HCT116 (cell line): ENCODE measurements around the gene PLCH2. TPM values are rescaled to one million over a fixed set of nuclear protein-coding genes. Genes with fewer than 3 reads are reported as not detected.

Source experiments
- ATAC-seq: fragments of 200-7000 bp; cut with Tn5 transposase; 2 replicates; pipeline ENCODE4 v1.9.1; 2020; ENCODE audit warnings: mild to moderate bottlenecking, moderate library complexity
- BruUV-seq: library from RNA; stranded (reverse); fragments of 400-500 nt; replicated peaks from 2 replicates; lab custom pipeline; 2021; lab: Mats Ljungman, UMichigan
- CTCF ChIA-PET: fragments of 300-600 bp; sonication (Branson Sonifier 250); formaldehyde crosslinking; loops from one replicate; lab custom pipeline; 2021; ENCODE audit warnings: antibody characterized with exemption; lab: Charles Lee
- POLR2A ChIA-PET: fragments of 300-600, 350-600 bp; sonication (Branson Sonifier 250); formaldehyde crosslinking; loops from one replicate; lab custom pipeline; 2021; ENCODE audit warnings: antibody characterized with exemption; lab: Charles Lee
- RAD21 ChIA-PET, 2 experiments: fragments of 300-600 bp; sonication (Branson Sonifier 250); formaldehyde crosslinking; loops; one replicate each; lab custom pipeline; 2023; ENCODE audit warnings: low total read pairs in 2 of 2; ENCODE audit not compliant: uncharacterized antibody in 2 of 2, unreplicated experiment in 2 of 2, low non-redundant PET in 1 of 2; lab: Charles Lee
- DNase-seq: peaks from one replicate; pipeline ENCODE4 v3.0.0-alpha.2; 2010; ENCODE audit warnings: low read depth, low spot score
- H2AFZ ChIP-seq: fragments of 200-600 bp; shearing (Covaris generic), sonication (generic); 2 replicates; pipeline ENCODE4 v1.6.1; 2017; ENCODE audit warnings: low read depth, mixed run types, mixed read lengths, antibody characterized with exemption, low read length; ENCODE audit not compliant: poor library complexity, severe bottlenecking
- H3K27ac ChIP-seq: 2 replicates; pipeline ENCODE4 v1.5.1; 2012; ENCODE audit warnings: low read depth, low read length
- H3K27me3 ChIP-seq: fragments of 200-600 bp; sonication (generic); 2 replicates; pipeline ENCODE4 v1.6.1; 2016; ENCODE audit warnings: mixed run types, low read length, mixed read lengths; ENCODE audit not compliant: insufficient read depth
- H3K36me3 ChIP-seq, 2 experiments: fragments of 200-500 bp in 1 of 2; fragments of 200-600 bp in 1 of 2; sonication (Bioruptor generic) in 1 of 2; sonication (generic) in 1 of 2; 2 replicates each; pipeline versions ENCODE4 v1.5.1 to v1.6.1; 2014 to 2016; ENCODE audit warnings: low read length in 2 of 2, inconsistent platforms in 1 of 2, mixed read lengths in 1 of 2, mixed run types in 1 of 2; ENCODE audit not compliant: insufficient read depth in 2 of 2, control insufficient read depth in 1 of 2
- H3K4me1 ChIP-seq, 2 experiments: fragments of 200-600 bp in 1 of 2; sonication (generic) in 1 of 2; 2 replicates each; pipeline versions ENCODE4 v1.5.1 to v1.6.1; 2012 to 2017; ENCODE audit warnings: low read length in 2 of 2, inconsistent platforms in 1 of 2, mild to moderate bottlenecking in 1 of 2, mixed read lengths in 1 of 2, mixed run types in 1 of 2, moderate library complexity in 1 of 2; ENCODE audit not compliant: insufficient read depth in 2 of 2, control insufficient read depth in 1 of 2
- H3K4me2 ChIP-seq: fragments of 200-600 bp; sonication (generic); 2 replicates; pipeline ENCODE4 v1.6.1; 2017; ENCODE audit warnings: mixed run types, low read length, mixed read lengths
- H3K4me3 ChIP-seq, 2 experiments: fragments of 200-600 bp in 1 of 2; sonication (generic) in 1 of 2; replicated peaks in 1 of 2; 2 replicates each; pipeline ENCODE4 v1.5.1; 2011 to 2016; ENCODE audit warnings: low read length in 2 of 2, control low read depth in 1 of 2, low read depth in 1 of 2, mild to moderate bottlenecking in 1 of 2, mixed read lengths in 1 of 2, mixed run types in 1 of 2
- H3K79me2 ChIP-seq: fragments of 200-600 bp; sonication (generic); 2 replicates; pipeline ENCODE4 v1.6.1; 2017; ENCODE audit warnings: mild to moderate bottlenecking, mixed run types, low read length, moderate library complexity, mixed read lengths; ENCODE audit not compliant: insufficient read depth
- H3K9ac ChIP-seq: fragments of 200-600 bp; sonication (generic); 2 replicates; pipeline ENCODE4 v1.6.1; 2016; ENCODE audit warnings: low read length, mixed read lengths
- H3K9me2 ChIP-seq: fragments of 200-600 bp; sonication (generic), shearing (Covaris generic); 2 replicates; pipeline ENCODE4 v1.6.1; 2017; ENCODE audit warnings: mixed run types, mild to moderate bottlenecking, moderate library complexity; ENCODE audit not compliant: insufficient read depth
- H3K9me3 ChIP-seq, 2 experiments: fragments of 200-500 bp in 1 of 2; fragments of 200-600 bp in 1 of 2; sonication (Bioruptor generic) in 1 of 2; sonication (generic) in 1 of 2; 2 replicates each; pipeline ENCODE4 v1.6.1; 2014 to 2017; ENCODE audit warnings: low read length in 2 of 2, mixed read lengths in 2 of 2, inconsistent platforms in 1 of 2, low read depth in 1 of 2, mild to moderate bottlenecking in 1 of 2, mixed run types in 1 of 2, moderate library complexity in 1 of 2; ENCODE audit not compliant: control insufficient read depth in 1 of 2, insufficient read depth in 1 of 2
- H4K20me1 ChIP-seq: fragments of 200-600 bp; sonication (generic), shearing (Covaris generic); 2 replicates; pipeline ENCODE4 v1.6.1; 2017; ENCODE audit warnings: mixed run types, mild to moderate bottlenecking, moderate library complexity; ENCODE audit not compliant: insufficient read depth
- CBX3 ChIP-seq: IDR thresholded peaks from 2 replicates; pipeline ENCODE4 v1.6.1; 2012; ENCODE audit warnings: low read depth
- CEBPB ChIP-seq: IDR thresholded peaks from 2 replicates; pipeline ENCODE4 v1.6.1; 2012; ENCODE audit warnings: low read depth
- CTCF ChIP-seq, 3 experiments: fragments of 200-600 bp in 1 of 3; sonication (generic) in 1 of 3; IDR thresholded peaks in 2 of 3; conservative IDR thresholded peaks in 1 of 3; 2 replicates each; pipeline ENCODE4 v1.5.1; 2012 to 2017; ENCODE audit warnings: low read depth in 2 of 3, low read length in 2 of 3, antibody characterized with exemption in 1 of 3, borderline replicate concordance in 1 of 3, control low read depth in 1 of 3, mild to moderate bottlenecking in 1 of 3, mixed read lengths in 1 of 3, mixed run types in 1 of 3, moderate library complexity in 1 of 3; ENCODE audit not compliant: insufficient read depth in 1 of 3
- EGR1 ChIP-seq: IDR thresholded peaks from 2 replicates; pipeline ENCODE4 v1.6.1; 2012; ENCODE audit warnings: low read depth
- EZH2 ChIP-seq: fragments of 200-600 bp; sonication (generic); IDR thresholded peaks from 2 replicates; pipeline ENCODE4 v1.6.1; 2017; ENCODE audit warnings: antibody characterized with exemption, mixed run types
- EZH2phosphoT487 ChIP-seq: fragments of 200-600 bp; IDR thresholded peaks from 2 replicates; pipeline ENCODE4 v1.6.1; 2018; ENCODE audit warnings: antibody characterized with exemption, borderline replicate concordance
- FOSL1 ChIP-seq: IDR thresholded peaks from 2 replicates; pipeline ENCODE4 v1.6.1; 2012; ENCODE audit warnings: low read depth
- POLR2A ChIP-seq: IDR thresholded peaks from 2 replicates; pipeline ENCODE4 v1.7.0; 2011; ENCODE audit warnings: borderline replicate concordance; ENCODE audit not compliant: insufficient read depth, insufficient read length; ENCODE audit errors: extremely low read depth
- RAD21 ChIP-seq: IDR thresholded peaks from 2 replicates; pipeline ENCODE4 v1.6.1; 2012; ENCODE audit warnings: low read depth, mild to moderate bottlenecking
- SIN3A ChIP-seq: IDR thresholded peaks from 2 replicates; pipeline ENCODE4 v1.6.1; 2012; ENCODE audit warnings: low read depth
- SP1 ChIP-seq: IDR thresholded peaks from 2 replicates; pipeline ENCODE4 v1.6.1; 2012; ENCODE audit warnings: low read depth
- SRF ChIP-seq: IDR thresholded peaks from 2 replicates; pipeline ENCODE4 v1.6.1; 2012; ENCODE audit warnings: low read depth
- YY1 ChIP-seq: IDR thresholded peaks from 2 replicates; pipeline ENCODE4 v1.6.1; 2011; ENCODE audit warnings: low read length, low read depth, moderate library complexity, mild to moderate bottlenecking; ENCODE audit not compliant: insufficient replicate concordance; ENCODE audit errors: extremely low read depth
- ZFX ChIP-seq: fragments of 450-650 bp; IDR thresholded peaks from 2 replicates; pipeline ENCODE4 v1.6.1; 2017
- ZNF274 ChIP-seq: fragments of 200-500 bp; sonication (Bioruptor generic); IDR thresholded peaks from 2 replicates; pipeline ENCODE4 v1.6.1; 2014; ENCODE audit warnings: mild to moderate bottlenecking, low read depth, low read length, inconsistent platforms
- intact Hi-C: fragments of 100-400 bp; cut with micrococcal nuclease; formaldehyde crosslinking; loops from 2 replicates; pipeline ENCODE4 v1.10.0; 2022
- total RNA-seq: library from RNA; stranded (reverse); gene quantifications from one replicate; pipeline ENCODE4 v1.2.1, GENCODE V29; 2021; ENCODE audit not compliant: unreplicated experiment

Gene PLCH2
- total RNA-seq, 1 experiment from 2014 or later: 2.0 TPM

DNA sequence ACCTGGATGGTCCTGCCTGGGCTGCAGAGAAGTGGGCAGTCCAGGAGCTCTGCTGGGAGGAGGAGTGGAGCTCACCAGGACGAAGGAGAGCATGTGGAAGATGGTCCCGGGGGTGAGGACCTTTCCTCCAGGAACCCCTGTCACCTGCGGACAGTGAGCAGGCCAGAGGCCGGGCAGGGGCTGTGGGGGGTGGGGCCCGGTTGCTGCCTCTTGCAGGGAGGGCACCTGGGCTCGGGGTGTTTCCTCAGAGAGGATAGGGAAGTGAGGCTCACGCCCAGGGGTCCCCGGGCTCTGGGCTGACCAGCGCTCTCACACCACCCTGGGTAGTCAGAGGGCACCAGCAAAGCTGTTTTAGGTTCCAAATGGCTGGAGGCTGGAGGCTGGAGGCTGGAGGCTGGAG, 41.0 kb upstream of the PLCH2 start:
- ChIA-PET POLR2A (no interaction called here), RAD21 (no interaction called here), CTCF (no interaction called here)
- intact Hi-C loops: no loop called here
- no peaks in the 10 kb centered on the region for H3K79me2 ChIP-seq
- no peak overlapping the region for H3K4me3 ChIP-seq
- no peak overlapping the region for H3K4me2 ChIP-seq
- no peaks in the 10 kb centered on the region for H4K20me1 ChIP-seq
- H2AFZ ChIP-seq: no peak overlapping the region
- peaks cover 7% of the 10 kb centered on the region; the same call in 1 of the 2 replicates for H3K27me3 ChIP-seq
- H3K9ac ChIP-seq: no peak overlapping the region
- BruUV-seq: no TSS peak
- DNase-seq (no peak), ATAC-seq (no peak)
- peaks cover 0 to 4% of the 10 kb centered on the region in 2 experiments; a peak in 2 of 4 replicates for H3K9me3 ChIP-seq
- H3K27ac ChIP-seq: no peak overlapping the region
- TF ChIP-seq RAD21 (no peak), SP1 (no peak), POLR2A (no peak), ZFX (no peak), CTCF (IDR thresholded peaks at IDR 0.05 in 2 of 3, conservative IDR thresholded peaks at IDR 0.05 in 1 of 3; ENCODE audit: borderline replicate concordance in 1 of 3, insufficient read depth in 1 of 3, low read depth in 2 of 3, low read length in 2 of 3) (no peak), FOSL1 (no peak), SIN3A (no peak), SRF (no peak), CEBPB (no peak), EGR1 (no peak), EZH2phosphoT487 (no peak), EZH2 (no peak), ZNF274 (no peak), CBX3 (no peak), YY1 (no peak)
- H3K4me1 ChIP-seq: no peaks in the 10 kb centered on the region
- no peaks in the 10 kb centered on the region for H3K36me3 ChIP-seq
- H3K9me2 ChIP-seq: no peaks in the 10 kb centered on the region
